Pancreas (tissue), 10 donors: ENCODE data around the gene C20orf173. TPM values are rescaled to one million over a fixed set of nuclear protein-coding genes. Genes with fewer than 3 reads are reported as not detected.
"Not testable (repeated sequence)": the region's sequence is repeated elsewhere in the genome, so short reads cannot be mapped to it uniquely, and the experiment has no call there.

Experiments
- ATAC-seq, 4 donors: fragments of 200-7000 bp; cut with Tn5 transposase; one replicate each; pipeline versions ENCODE4 v1.8.0 to v1.9.1; 2020; ENCODE audit warnings: mild to moderate bottlenecking in 4 of 4, moderate library complexity in 4 of 4
- DNase-seq, 6 donors: peaks; one replicate each; pipeline ENCODE4 v3.0.0-alpha.2; 2020
- FAIRE-seq: peaks from 2 replicates; lab custom pipeline; 2012; peaks lifted over from hg19 to GRCh38; lab: Jason Lieb, UNC
- H3K27ac ChIP-seq, 4 donors: fragments of 200-600 bp; sonication (generic); 1 replicate in 3 of 4; 2 replicates in 1 of 4; pipeline versions ENCODE4 v1.5.0 to v1.8.0; 2020
- H3K27me3 ChIP-seq, 4 donors: fragments of 200-600 bp; one replicate each; pipeline ENCODE4 v1.8.0; 2021
- H3K36me3 ChIP-seq, 3 donors: fragments of 200-600 bp; sonication (generic) in 1 of 3; one replicate each; pipeline versions ENCODE4 v1.5.0 to v1.8.0; 2020 to 2021
- H3K4me1 ChIP-seq, 3 donors: fragments of 200-600 bp; one replicate each; pipeline ENCODE4 v1.8.0; 2021
- H3K4me3 ChIP-seq, 4 donors: fragments of 200-600 bp; sonication (generic) in 2 of 4; one replicate each; pipeline versions ENCODE4 v1.5.0 to v1.8.0; 2020 to 2021
- H3K9me3 ChIP-seq, 4 donors: fragments of 200-600 bp; one replicate each; pipeline ENCODE4 v1.8.0; 2021
- WGBS, 2 donors: extraction: QIAGEN DNeasy Blood & Tissue Kit; methylation state at CpG; one replicate each; pipeline ENCODE4 v1.1.7; 2013; 5-methylcytosine and 5-hydroxymethylcytosine counted together
- intact Hi-C, 3 donors: fragments of 100-400 bp; cut with DNase I; formaldehyde crosslinking; loops; one replicate each; pipeline versions ENCODE4 v1.11.1 to v1.14.2; 2022
- polyA plus RNA-seq, 2 donors: library from polyadenylated mRNA; stranded (reverse); fragments of 200-250 nt; gene quantifications; one replicate each; pipeline ENCODE4 v1.2.3, GENCODE V29; 2013
- total RNA-seq, 6 donors: library from RNA; stranded (reverse); fragmentation: NEBNext Ultra II Directional in 4 of 6; extraction: Animal tissue kit (Norgen Biotek cat#: 25700) in 4 of 6; gene quantifications; one replicate each; pipeline versions ENCODE4 v1.2.1 to v1.2.4, GENCODE V29; 2021 to 2023
- TF ChIP-seq, protein P1 (sequence below), 4 donors: fragments of 200-600 bp; sonication (generic) in 3 of 4; IDR thresholded peaks; one replicate each; pipeline versions ENCODE4 v1.5.0 to v1.8.0; 2021; ENCODE audit warnings: antibody characterized with exemption in 4 of 4
- donor health status: healthy with polysubstance abuse.
- donor health status: DM: no; HTN: no; CAD: no; lungs with moderate emphysema.
- donor health status: DM: no; HTN: no; CAD: no.
- donor health status: control.
- donor health status: control.
- donor health status: Bipolar disorder and iron deficiency.
- donor health status: DM: yes; HTN: yes; CAD: no.
- donor health status: DM: no; HTN: no; CAD: no.
- donor health status: DM: no; HTN: no; CAD: no.
- donor health status: DM: yes; HTN: yes; CAD: no.

C20orf173 gene
- total and polyA plus RNA-seq, 8 donors: not detected

DNA sequence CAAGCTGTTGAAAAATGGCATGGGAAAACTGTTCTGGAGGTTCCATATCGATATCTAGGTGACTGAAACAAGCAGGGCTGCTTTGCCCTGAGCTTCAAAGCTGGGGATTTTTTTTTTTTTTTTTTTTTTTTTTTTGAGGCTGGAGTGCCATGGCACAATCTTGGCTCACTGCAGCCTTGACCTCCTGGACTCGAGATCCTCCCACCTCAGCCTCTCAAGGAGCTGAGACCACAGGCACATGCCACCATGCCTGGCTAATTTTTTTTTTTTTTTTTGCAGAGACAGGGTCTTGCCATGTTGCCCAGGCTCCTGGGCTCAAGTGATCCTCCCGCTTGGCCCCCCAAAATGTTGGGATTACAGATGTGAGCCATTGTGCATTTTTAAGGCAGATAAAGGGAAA lies 23.5 kb upstream of the C20orf173 start:
- 91 to 94% methylated on average over 3 of the region's 3 CpGs for WGBS, 2 donors

DNA sequence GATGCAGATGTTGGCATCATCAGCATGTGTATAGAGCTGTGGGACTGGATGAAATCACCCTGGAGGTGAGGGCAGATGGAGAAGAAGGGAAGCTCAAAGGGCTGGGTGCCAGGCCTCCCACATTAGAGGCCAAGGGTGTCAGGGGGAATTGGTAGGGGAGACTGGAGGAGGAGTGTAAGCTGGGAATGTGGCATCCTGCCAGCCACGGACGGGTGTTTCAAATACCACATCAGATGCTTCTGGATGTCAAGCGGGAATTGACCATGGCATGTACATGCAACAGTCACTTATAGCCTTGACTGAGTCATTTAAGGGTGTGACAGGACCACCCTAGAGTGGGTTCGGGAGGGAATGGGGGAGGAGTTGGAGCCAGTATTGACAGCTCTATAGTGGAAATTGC lies 22.1 kb upstream of the C20orf173 start:
- H3K27ac ChIP-seq: no peak overlapping the region
- ATAC-seq: no peak
- 83 to 90% methylated on average over 4 of the region's 4 CpGs for WGBS, 2 donors
- TF ChIP-seq, protein P1, sequence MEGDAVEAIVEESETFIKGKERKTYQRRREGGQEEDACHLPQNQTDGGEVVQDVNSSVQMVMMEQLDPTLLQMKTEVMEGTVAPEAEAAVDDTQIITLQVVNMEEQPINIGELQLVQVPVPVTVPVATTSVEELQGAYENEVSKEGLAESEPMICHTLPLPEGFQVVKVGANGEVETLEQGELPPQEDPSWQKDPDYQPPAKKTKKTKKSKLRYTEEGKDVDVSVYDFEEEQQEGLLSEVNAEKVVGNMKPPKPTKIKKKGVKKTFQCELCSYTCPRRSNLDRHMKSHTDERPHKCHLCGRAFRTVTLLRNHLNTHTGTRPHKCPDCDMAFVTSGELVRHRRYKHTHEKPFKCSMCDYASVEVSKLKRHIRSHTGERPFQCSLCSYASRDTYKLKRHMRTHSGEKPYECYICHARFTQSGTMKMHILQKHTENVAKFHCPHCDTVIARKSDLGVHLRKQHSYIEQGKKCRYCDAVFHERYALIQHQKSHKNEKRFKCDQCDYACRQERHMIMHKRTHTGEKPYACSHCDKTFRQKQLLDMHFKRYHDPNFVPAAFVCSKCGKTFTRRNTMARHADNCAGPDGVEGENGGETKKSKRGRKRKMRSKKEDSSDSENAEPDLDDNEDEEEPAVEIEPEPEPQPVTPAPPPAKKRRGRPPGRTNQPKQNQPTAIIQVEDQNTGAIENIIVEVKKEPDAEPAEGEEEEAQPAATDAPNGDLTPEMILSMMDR (IDR thresholded peaks at IDR 0.05): no peak
- no peaks in the 10 kb centered on the region for H3K4me1 ChIP-seq
- DNase-seq: peak in 2 of 6 donors; percentile 47 to 51
- no peak for FAIRE-seq
- H3K36me3 ChIP-seq: peaks cover 0 to 29% (median 0%) of the 10 kb centered on the region in 3 donors
- H3K4me3 ChIP-seq: no peak overlapping the region
- no peaks in the 10 kb centered on the region for H3K27me3 ChIP-seq
- intact Hi-C loops: no loop called here
- no peaks in the 10 kb centered on the region for H3K9me3 ChIP-seq

More for the DNA sequence above, 23.5 kb upstream of the C20orf173 start:
- no peaks in the 10 kb centered on the region for H3K27me3 ChIP-seq
- H3K4me1 ChIP-seq: no peaks in the 10 kb centered on the region
- no peaks in the 10 kb centered on the region for H3K9me3 ChIP-seq
- intact Hi-C loops: no loop called here
- FAIRE-seq (no peak), ATAC-seq (no peak), DNase-seq (peak in 1 of 6 donors; percentile 14)
- peaks cover 0 to 19% (median 0%) of the 10 kb centered on the region in 3 donors for H3K36me3 ChIP-seq
- H3K4me3 ChIP-seq: no peak overlapping the region
- TF ChIP-seq, protein P1 (IDR thresholded peaks at IDR 0.05): no peak
- no peak overlapping the region for H3K27ac ChIP-seq

DNA sequence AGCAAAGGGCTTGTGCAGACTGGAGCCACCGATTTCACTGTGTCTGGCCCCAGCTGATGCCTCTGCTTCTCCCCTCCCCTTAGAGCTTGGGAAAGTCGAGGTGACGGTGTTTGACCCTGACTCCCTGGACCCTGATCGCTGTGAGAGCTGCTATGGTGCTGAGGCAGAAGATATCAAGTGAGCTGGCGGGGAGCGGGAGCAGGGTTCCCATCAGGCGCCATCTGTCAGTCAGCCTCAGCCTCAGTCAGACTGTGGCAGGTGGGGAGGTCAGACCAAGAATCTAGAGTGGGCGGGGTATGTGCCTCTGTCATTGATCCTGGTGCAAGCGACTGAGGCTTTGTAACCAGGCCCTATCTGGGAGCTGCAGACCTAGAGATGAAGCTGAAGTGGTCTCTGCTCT lies 17.9 kb upstream of the C20orf173 start:
- DNase-seq (no peak), ATAC-seq (no peak), FAIRE-seq (no peak)
- no peak overlapping the region for H3K27ac ChIP-seq
- TF ChIP-seq, protein P1 (IDR thresholded peaks at IDR 0.05): no peak
- no peak overlapping the region for H3K4me3 ChIP-seq
- 78 to 79% methylated on average over 9 of the region's 9 CpGs for WGBS, 2 donors
- no peaks in the 10 kb centered on the region for H3K9me3 ChIP-seq
- peaks cover 0 to 4% (median 0%) of the 10 kb centered on the region in 3 donors for H3K4me1 ChIP-seq
- intact Hi-C loops: no loop called here
- peaks cover 0 to 29% (median 0%) of the 10 kb centered on the region in 3 donors for H3K36me3 ChIP-seq
- no peaks in the 10 kb centered on the region for H3K27me3 ChIP-seq

DNA sequence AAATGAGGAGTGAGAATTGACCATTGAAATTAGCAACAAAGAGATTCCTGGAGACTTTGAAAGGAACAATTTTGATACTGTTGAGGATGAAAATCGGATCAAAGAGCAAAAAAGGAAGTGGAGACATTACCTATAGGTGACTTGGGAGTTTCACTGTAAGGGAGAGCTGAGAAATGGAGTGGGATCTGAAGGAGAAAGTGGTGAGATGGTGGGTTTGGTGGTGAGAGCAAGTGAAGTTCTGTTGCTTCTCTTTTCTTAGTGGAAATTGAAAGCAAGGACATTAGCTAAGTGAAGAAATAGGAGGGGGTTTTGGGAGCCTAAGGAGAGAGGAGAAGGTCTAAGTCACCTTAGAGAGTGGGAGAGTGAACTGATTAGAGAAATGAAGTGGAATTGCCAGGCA lies 16.7 kb upstream of the C20orf173 start:
- no peak overlapping the region for H3K4me3 ChIP-seq
- TF ChIP-seq, protein P1 (IDR thresholded peaks at IDR 0.05): no peak
- DNase-seq (no peak), FAIRE-seq (no peak), ATAC-seq (no peak)
- peaks cover 0 to 8% (median 0%) of the 10 kb centered on the region in 3 donors for H3K4me1 ChIP-seq
- no peaks in the 10 kb centered on the region for H3K27me3 ChIP-seq
- H3K36me3 ChIP-seq: peaks cover 0 to 29% (median 0%) of the 10 kb centered on the region in 3 donors
- no peak overlapping the region for H3K27ac ChIP-seq
- WGBS, 2 donors: 48 to 62% methylated on average over 1 of the region's 1 CpG
- intact Hi-C loops: no loop called here
- H3K9me3 ChIP-seq: no peaks in the 10 kb centered on the region

DNA sequence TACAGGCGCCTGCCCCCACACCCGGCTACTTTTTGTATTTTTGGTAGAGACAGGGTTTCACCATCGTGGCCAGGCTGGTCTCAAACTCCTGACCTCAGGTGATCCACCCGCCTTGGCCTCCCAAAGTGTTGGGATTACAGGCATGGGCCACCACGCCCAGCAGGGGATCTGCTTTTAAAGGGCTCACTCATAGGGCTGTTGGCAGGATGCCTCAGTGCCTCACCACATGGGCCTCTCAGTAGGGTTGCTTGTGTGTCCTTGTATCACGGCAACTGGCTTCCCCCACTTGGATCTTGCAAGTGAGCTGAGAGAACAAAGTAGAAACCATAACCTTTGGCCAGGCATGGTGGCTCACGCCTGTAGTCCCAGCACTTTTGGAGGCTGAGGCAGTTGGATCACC lies 15.5 kb upstream of the C20orf173 start:
- WGBS, 2 donors: 94 to 95% methylated on average over 7 of the region's 7 CpGs
- H3K27me3 ChIP-seq, DNase-seq, H3K4me1 ChIP-seq, H3K4me3 ChIP-seq, ATAC-seq, FAIRE-seq, intact Hi-C loops, H3K9me3 ChIP-seq, H3K27ac ChIP-seq: not testable (repeated sequence)
- peaks cover 0 to 29% (median 0%) of the 10 kb centered on the region in 3 donors for H3K36me3 ChIP-seq
